HFFc6 (cell line): ENCODE data around the gene CALU. TPM values are rescaled to one million over a fixed set of nuclear protein-coding genes. Genes with fewer than 3 reads are reported as not detected.

Source experiments
- DNase-seq: peaks from one replicate; pipeline ENCODE4 v3.0.0-alpha.2; 2018
- H3K27ac Mint-ChIP-seq: 2 replicates; pipeline ENCODE4 v1.8.0; 2020; ENCODE audit warnings: mild to moderate bottlenecking, mixed read lengths
- H3K27me3 Mint-ChIP-seq: 2 replicates; pipeline ENCODE4 v1.8.0; 2021; ENCODE audit warnings: mild to moderate bottlenecking, moderate library complexity, mixed read lengths; ENCODE audit not compliant: insufficient read depth
- H3K36me3 Mint-ChIP-seq: 2 replicates; pipeline ENCODE4 v1.8.0; 2021; ENCODE audit warnings: low read depth, mixed read lengths
- H3K4me1 Mint-ChIP-seq: 2 replicates; pipeline ENCODE4 v1.8.0; 2020; ENCODE audit warnings: low read depth, mixed read lengths
- H3K4me3 Mint-ChIP-seq: 2 replicates; pipeline ENCODE4 v1.8.0; 2020; ENCODE audit warnings: mild to moderate bottlenecking, moderate library complexity, mixed read lengths
- H3K9me3 Mint-ChIP-seq: 2 replicates; pipeline ENCODE4 v1.8.0; 2020; ENCODE audit warnings: mild to moderate bottlenecking, mixed read lengths
- total RNA-seq, 6 experiments: library from RNA; stranded (reverse); fragmentation: NEBNext Ultra II Directional; extraction: Animal tissue kit (Norgen Biotek cat#: 25700); gene quantifications; 2 replicates in 1 of 6; 3 replicates in 5 of 6; pipeline ENCODE4 v1.2.3, GENCODE V29; 2021
- TF ChIP-seq, protein P1 (sequence below): fragments of 200-600 bp; sonication (generic); IDR thresholded peaks from 2 replicates; pipeline ENCODE4 v1.5.0; 2021; ENCODE audit warnings: antibody characterized with exemption, mild to moderate bottlenecking

The CALU gene
- total RNA-seq, 6 experiments from 2014 or later = 821 to 941 (median 887) TPM

DNA sequence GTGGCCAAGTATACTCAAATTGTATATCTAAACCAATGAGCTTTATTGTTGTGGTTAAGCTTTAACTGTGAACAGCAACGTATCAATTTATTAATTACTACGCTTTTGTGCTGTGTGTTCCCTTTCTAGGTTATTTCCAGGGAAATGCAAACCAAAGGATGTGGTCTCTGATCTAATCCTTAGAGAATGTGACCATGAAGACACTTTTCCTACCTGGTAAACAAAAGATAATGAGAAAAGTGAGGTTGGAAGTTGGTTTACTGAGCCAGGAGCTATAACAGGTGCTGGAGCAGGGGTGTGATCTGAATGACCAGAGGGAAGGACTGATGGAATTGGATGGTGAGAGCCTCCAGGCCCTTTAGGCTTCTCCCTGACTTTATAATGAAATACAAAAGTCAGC is 25.4 kb upstream of the CALU start:
- peaks cover 18% of the 10 kb centered on the region for H3K4me1 Mint-ChIP-seq
- no peaks in the 10 kb centered on the region for H3K9me3 Mint-ChIP-seq
- TF ChIP-seq, protein P1, sequence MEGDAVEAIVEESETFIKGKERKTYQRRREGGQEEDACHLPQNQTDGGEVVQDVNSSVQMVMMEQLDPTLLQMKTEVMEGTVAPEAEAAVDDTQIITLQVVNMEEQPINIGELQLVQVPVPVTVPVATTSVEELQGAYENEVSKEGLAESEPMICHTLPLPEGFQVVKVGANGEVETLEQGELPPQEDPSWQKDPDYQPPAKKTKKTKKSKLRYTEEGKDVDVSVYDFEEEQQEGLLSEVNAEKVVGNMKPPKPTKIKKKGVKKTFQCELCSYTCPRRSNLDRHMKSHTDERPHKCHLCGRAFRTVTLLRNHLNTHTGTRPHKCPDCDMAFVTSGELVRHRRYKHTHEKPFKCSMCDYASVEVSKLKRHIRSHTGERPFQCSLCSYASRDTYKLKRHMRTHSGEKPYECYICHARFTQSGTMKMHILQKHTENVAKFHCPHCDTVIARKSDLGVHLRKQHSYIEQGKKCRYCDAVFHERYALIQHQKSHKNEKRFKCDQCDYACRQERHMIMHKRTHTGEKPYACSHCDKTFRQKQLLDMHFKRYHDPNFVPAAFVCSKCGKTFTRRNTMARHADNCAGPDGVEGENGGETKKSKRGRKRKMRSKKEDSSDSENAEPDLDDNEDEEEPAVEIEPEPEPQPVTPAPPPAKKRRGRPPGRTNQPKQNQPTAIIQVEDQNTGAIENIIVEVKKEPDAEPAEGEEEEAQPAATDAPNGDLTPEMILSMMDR = no peak
- no peak overlapping the region for H3K4me3 Mint-ChIP-seq
- no peak for DNase-seq
- H3K27ac Mint-ChIP-seq = no peak overlapping the region
- H3K27me3 Mint-ChIP-seq = no peaks in the 10 kb centered on the region; the same call in 1 of the 2 replicates
- no peaks in the 10 kb centered on the region for H3K36me3 Mint-ChIP-seq

DNA sequence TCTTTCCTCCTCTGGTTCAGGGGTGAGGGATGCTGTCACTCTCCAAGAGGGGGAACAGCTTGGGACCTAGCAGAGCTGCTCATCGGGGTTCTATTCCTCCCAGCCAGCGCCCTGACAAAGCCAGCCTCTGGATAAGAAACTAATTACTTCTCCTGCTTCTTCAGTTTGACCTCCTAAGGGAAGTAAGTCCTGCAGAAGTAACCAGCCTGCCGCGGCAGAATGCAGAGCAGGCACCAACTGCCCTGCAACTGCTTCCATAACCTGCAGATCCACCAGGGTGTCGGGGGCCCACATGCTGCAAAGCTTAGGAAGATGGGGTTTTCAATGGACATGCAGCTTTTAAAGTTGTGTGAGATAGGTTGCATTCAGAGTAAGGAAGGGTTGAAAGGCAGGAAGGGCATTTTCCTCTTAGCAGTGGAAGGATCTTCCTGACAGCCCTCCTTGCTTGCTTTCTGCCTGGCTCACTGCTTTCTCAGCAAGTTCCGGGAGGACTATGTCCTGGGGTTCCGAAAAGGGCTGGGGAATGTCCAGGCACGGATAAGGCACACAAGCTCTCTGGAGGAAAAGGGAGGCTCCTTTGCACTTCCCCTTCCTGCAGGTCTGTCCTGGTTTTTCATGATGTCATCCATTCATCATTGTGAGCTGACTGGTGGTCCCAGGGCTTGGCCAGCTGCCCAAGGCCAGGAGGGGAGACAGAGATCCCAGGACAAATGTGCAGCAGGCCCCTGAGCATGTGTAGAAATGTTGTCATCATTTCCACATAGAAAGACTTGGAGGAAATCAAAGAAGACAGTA is 24.3 kb upstream of the CALU start:
- H3K27me3 Mint-ChIP-seq = no peaks in the 10 kb centered on the region; the same call in 1 of the 2 replicates

DNA sequence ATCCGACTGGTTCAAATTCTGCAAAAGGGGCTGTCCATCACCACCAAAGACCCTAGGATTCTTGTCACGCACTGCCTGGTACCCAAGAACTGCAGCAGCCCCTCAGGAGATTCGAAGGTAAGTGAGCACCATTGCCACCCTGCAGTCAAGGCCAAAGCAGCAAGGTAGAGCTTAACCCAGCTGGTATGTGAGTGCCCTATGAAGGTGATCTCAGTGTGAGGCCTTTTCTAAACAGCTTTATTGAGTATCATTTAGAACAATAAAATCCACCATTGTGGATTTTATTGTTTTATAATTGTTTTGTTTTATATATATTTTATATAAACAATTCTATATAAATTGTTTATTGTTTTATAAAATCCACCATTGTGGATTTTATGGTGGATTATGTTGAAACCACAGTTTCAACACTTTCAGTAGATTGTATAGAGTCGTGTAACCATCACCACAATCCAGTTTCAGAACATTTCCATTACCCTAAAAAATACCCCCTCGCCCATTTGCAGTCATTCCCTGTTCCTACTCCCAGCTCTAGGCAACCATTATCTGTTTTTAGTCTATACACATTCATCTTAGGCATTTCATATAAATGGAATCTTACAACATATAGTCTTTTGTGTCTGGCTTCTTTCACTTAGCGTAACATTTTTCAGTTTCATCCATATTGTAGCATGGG is 20.1 kb upstream of the CALU start:
- no peaks in the 10 kb centered on the region for H3K4me1 Mint-ChIP-seq
- no peak overlapping the region for H3K27ac Mint-ChIP-seq
- peaks cover 2% of the 10 kb centered on the region for H3K27me3 Mint-ChIP-seq
- no peaks in the 10 kb centered on the region for H3K9me3 Mint-ChIP-seq
- TF ChIP-seq, protein P1 = no peak
- no peak overlapping the region for H3K4me3 Mint-ChIP-seq
- no peaks in the 10 kb centered on the region for H3K36me3 Mint-ChIP-seq
- DNase-seq = no peak

More for the DNA sequence above, 24.3 kb upstream of the CALU start:
- Mint-ChIP-seq H3K9me3 (no peaks in the 10 kb centered on the region), H3K36me3 (no peaks in the 10 kb centered on the region), H3K4me1 (peaks cover 8% of the 10 kb centered on the region; the same call in 1 of the 2 replicates), H3K27ac (no peak overlapping the region), H3K4me3 (no peak overlapping the region)
- TF ChIP-seq, protein P1 = no peak
- no peak for DNase-seq

DNA sequence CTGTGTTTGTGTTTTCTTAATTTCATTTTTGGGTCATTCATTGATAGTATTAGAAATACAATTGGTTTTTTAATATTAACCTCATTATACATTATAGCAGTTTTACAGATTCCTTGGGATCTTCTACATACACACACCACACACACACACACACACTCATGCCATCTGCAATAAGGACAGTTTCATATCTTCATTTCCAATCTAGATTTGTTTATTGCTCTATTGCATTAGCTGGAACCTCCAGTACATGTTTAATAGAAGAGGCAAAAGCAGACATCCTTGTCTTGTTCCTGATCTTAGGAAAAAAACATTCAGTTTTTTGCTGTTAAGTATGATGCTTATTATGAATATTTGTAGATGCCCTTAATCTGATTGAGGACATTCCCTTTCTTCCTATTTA is 17.8 kb upstream of the CALU start:
- peaks cover 2% of the 10 kb centered on the region; the same call in 1 of the 2 replicates for H3K27me3 Mint-ChIP-seq
- no peaks in the 10 kb centered on the region for H3K4me1 Mint-ChIP-seq
- H3K36me3 Mint-ChIP-seq = no peaks in the 10 kb centered on the region
- H3K9me3 Mint-ChIP-seq = no peaks in the 10 kb centered on the region
- H3K4me3 Mint-ChIP-seq = no peak overlapping the region
- no peak overlapping the region for H3K27ac Mint-ChIP-seq
- TF ChIP-seq, protein P1 = no peak
- no peak for DNase-seq

DNA sequence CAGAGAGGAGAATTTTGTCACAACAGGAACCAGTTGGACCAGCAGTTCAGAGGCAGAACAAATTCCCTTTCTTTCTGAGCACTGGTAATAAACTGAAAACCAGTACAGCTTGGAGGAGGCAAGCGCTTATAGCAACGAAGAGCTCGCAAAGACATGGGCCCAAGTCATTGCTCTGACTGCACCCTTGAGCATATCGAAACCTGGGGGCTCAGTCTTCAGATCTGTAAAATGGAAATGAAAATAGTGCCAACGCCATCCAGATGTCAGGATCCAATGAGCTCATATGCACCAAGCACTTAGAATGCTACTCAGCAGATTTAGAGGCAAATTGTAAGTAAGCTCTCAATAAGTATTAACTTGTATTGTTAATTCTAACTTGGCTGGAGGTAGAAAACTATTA is 14.4 kb upstream of the CALU start:
- H3K4me1 Mint-ChIP-seq = peaks cover 8% of the 10 kb centered on the region
- H3K9me3 Mint-ChIP-seq = no peaks in the 10 kb centered on the region
- peaks cover 2% of the 10 kb centered on the region; the same call in 1 of the 2 replicates for H3K27me3 Mint-ChIP-seq
- TF ChIP-seq, protein P1 = no peak
- H3K4me3 Mint-ChIP-seq = no peak overlapping the region
- no peak overlapping the region for H3K27ac Mint-ChIP-seq
- no peak for DNase-seq
- H3K36me3 Mint-ChIP-seq = no peaks in the 10 kb centered on the region
